ENCODE data around the gene DAG1. TPM values are rescaled to one million over a fixed set of nuclear protein-coding genes. Genes with fewer than 3 reads are reported as not detected.

Gene DAG1
- total RNA-seq, 1 donor from 2014 or later = 84.3 TPM

DNA sequence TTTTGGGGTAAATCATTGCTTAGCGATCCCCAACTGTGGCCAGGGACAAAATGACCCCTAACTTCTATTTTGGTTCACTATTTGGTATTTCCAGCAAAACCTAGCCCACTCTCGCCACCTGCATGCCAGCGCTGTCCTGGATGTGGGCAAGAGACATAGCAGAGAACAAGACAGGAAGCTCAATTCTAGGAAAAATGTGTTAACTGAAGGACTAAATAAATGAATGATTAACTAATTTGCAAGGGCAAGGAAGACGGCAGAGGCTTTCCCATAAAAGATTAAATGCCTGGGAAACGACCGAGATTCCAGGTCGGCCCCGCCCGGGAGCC, 41.4 kb upstream of the DAG1 start:
- DNase-seq (ENCODE audit: extremely low spot score, unreplicated experiment) = no peak
- H3K4me3 Mint-ChIP-seq = peak overlapping the region; percentile 92
- no peaks in the 10 kb centered on the region for H3K36me3 Mint-ChIP-seq
- H3K9me3 Mint-ChIP-seq = no peaks in the 10 kb centered on the region
- H3K4me1 Mint-ChIP-seq (ENCODE audit: unreplicated experiment) = peaks cover 4% of the 10 kb centered on the region
- TF ChIP-seq, protein P1, sequence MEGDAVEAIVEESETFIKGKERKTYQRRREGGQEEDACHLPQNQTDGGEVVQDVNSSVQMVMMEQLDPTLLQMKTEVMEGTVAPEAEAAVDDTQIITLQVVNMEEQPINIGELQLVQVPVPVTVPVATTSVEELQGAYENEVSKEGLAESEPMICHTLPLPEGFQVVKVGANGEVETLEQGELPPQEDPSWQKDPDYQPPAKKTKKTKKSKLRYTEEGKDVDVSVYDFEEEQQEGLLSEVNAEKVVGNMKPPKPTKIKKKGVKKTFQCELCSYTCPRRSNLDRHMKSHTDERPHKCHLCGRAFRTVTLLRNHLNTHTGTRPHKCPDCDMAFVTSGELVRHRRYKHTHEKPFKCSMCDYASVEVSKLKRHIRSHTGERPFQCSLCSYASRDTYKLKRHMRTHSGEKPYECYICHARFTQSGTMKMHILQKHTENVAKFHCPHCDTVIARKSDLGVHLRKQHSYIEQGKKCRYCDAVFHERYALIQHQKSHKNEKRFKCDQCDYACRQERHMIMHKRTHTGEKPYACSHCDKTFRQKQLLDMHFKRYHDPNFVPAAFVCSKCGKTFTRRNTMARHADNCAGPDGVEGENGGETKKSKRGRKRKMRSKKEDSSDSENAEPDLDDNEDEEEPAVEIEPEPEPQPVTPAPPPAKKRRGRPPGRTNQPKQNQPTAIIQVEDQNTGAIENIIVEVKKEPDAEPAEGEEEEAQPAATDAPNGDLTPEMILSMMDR (conservative IDR thresholded peaks at IDR 0.05) = no peak
- H3K27me3 Mint-ChIP-seq = no peaks in the 10 kb centered on the region
- H3K27ac Mint-ChIP-seq = peak overlapping the region; percentile 98

DNA sequence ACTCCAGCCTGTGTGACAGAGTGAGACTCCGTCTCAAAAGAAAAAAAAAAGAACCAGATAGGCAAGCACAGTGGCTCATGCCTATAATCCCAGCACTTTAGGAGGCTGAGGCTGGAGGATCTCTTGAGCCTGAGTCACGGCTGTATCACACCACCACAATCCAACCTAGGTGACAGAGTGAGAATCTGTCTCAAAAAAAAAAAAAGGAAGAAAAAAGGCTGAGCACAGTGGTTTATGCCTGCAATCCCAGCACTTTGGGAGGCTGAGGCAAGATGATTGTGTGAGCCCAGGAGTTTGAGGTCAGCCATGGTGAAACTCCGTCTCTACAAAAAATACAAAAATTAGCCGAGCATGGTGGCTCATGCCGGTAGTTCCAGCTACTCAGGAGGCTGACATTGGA, 35.3 kb upstream of the DAG1 start:
- Mint-ChIP-seq H3K27ac (no peak overlapping the region), H3K9me3 (no peaks in the 10 kb centered on the region), H3K4me1 (ENCODE audit: unreplicated experiment) (peaks cover 1% of the 10 kb centered on the region), H3K36me3 (no peaks in the 10 kb centered on the region), H3K4me3 (no peak overlapping the region), H3K27me3 (no peaks in the 10 kb centered on the region)
- DNase-seq (ENCODE audit: extremely low spot score, unreplicated experiment) = no peak
- TF ChIP-seq, protein P1 (conservative IDR thresholded peaks at IDR 0.05) = no peak

DNA sequence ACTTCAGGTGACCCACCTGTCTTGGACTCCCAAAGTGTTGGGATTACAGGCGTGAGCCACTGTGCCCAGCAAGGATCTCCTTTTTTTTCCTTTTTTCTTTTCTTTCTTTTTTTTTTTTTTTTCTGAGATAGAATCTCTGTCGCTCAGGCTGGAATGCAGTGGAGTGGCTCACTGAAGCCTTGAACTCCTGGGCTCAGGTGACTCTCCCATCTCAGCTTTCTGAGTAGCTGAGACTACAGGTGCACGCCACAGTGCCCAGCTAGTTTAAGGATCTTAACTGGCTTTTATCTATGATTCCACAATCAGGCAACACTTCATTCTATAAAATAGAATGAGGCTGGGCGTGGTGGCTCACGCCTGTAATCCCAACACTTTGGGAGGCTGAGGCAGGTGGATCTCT, 24.7 kb upstream of the DAG1 start:
- DNase-seq (ENCODE audit: extremely low spot score, unreplicated experiment) = no peak
- no peaks in the 10 kb centered on the region for H3K27me3 Mint-ChIP-seq
- H3K4me3 Mint-ChIP-seq = no peak overlapping the region
- TF ChIP-seq, protein P1 (conservative IDR thresholded peaks at IDR 0.05) = no peak
- peak overlapping the region; percentile 58 for H3K27ac Mint-ChIP-seq
- H3K36me3 Mint-ChIP-seq = no peaks in the 10 kb centered on the region
- H3K4me1 Mint-ChIP-seq (ENCODE audit: unreplicated experiment) = peaks cover 5% of the 10 kb centered on the region
- no peaks in the 10 kb centered on the region for H3K9me3 Mint-ChIP-seq

DNA sequence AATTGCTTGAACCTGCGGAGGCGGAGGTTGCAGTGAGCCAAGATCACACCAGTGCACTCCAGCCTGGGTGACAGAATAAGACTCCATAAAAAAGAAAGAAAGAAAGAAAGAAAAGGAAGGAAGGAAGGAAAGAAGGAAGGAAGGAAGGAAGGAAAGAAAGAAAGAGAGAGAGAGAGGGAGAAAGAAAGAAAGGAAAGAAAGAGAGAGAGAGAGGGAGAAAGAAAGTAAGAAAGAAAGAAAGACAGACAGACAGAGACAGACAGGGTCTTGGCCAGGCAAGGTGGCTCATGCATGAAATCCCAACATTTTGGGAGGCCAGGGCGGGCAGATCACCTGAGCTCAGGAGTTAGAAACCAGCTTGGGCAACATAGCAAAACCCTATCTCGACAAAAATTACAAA, 16.4 kb upstream of the DAG1 start:
- Mint-ChIP-seq H3K36me3 (no peaks in the 10 kb centered on the region), H3K27ac (no peak overlapping the region)

DNA sequence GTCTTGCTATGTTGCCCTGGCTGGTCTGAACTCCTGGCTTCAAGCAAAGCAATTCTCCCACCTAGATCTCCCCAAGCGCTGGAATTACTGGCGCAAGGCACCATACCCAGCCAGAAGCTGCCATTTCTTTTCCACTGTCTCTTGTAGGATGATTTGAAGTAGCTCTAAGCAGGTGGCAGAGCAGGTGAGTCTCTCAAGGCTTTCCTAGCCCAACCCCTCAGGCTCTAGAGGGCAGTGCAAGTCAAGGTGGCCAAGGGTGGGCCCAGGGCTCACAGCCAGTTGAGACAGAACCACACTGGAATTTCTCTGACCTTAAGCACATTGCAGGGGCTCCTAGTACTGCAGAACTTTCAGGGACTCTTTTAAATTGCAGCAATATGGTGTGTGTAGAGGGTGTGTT, 15.6 kb upstream of the DAG1 start:
- TF ChIP-seq, protein P1 (conservative IDR thresholded peaks at IDR 0.05) = no peak
- no peaks in the 10 kb centered on the region for H3K9me3 Mint-ChIP-seq
- no peak overlapping the region for H3K4me3 Mint-ChIP-seq
- DNase-seq (ENCODE audit: extremely low spot score, unreplicated experiment) = no peak
- no peaks in the 10 kb centered on the region for H3K27me3 Mint-ChIP-seq
- no peak overlapping the region for H3K27ac Mint-ChIP-seq
- no peaks in the 10 kb centered on the region for H3K36me3 Mint-ChIP-seq
- peaks cover 14% of the 10 kb centered on the region for H3K4me1 Mint-ChIP-seq (ENCODE audit: unreplicated experiment)

More for the DNA sequence above, 16.4 kb upstream of the DAG1 start:
- no peak for DNase-seq (ENCODE audit: extremely low spot score, unreplicated experiment)
- TF ChIP-seq, protein P1 (conservative IDR thresholded peaks at IDR 0.05) = no peak
- H3K4me1 Mint-ChIP-seq (ENCODE audit: unreplicated experiment) = peaks cover 14% of the 10 kb centered on the region
- H3K4me3 Mint-ChIP-seq = no peak overlapping the region
- H3K9me3 Mint-ChIP-seq = no peaks in the 10 kb centered on the region
- no peaks in the 10 kb centered on the region for H3K27me3 Mint-ChIP-seq
